ENCODE measurements around the gene TMEM184A.

GRCh38 chr7:1562597-1563051 lies 6.6 kb upstream of the TMEM184A start:
- no peak for TF ChIP-seq USF2 (IDR thresholded peaks at IDR 0.05; ENCODE audit: low read depth, low read length)
- TF ChIP-seq USF2 (CRISPR knock-in tag; IDR thresholded peaks at IDR 0.05; ENCODE audit: borderline replicate concordance), result no peak
- no peak for TF ChIP-seq KDM1A (CRISPR knock-in tag; IDR thresholded peaks at IDR 0.05)
- TF ChIP-seq CTCF (CRISPR knock-in tag; IDR thresholded peaks at IDR 0.05), result no peak
- no peak for TF ChIP-seq BCL3 (CRISPR knock-in tag; IDR thresholded peaks at IDR 0.05)

Data from HepG2 (cell line).